CD4-positive, alpha-beta T cell treated with Interleukin-15 for 1 hour (primary cell): Measurements from ENCODE around the gene PRKN.
"Not testable (repeated sequence)": the region's sequence is repeated elsewhere in the genome, so short reads cannot be mapped to it uniquely, and the experiment has no call there.

Experiments
- DNase-seq: peaks from one replicate; pipeline ENCODE4 v3.0.0-alpha.2; 2020

Gene PRKN

DNA sequence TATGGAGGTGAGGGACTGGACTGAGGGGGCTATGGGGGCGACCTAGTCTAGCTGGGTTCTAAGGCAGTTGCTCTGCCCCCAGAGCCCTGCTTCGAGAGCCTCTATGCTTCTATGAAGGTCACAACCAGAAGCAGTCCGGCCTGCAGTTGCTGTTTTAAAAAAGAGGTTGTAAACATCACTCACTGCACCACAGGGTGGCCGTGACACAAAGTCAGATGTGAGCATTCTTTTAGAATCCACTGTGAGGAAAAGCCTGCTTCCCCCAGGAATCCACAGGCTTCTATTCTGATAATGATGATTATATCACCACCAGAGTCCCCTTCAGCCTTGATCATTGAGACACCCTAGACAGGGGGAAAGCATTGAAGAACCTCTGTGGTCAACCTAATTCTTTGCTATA, 1224.0 kb downstream of the PRKN start:
- no peak for DNase-seq

DNA sequence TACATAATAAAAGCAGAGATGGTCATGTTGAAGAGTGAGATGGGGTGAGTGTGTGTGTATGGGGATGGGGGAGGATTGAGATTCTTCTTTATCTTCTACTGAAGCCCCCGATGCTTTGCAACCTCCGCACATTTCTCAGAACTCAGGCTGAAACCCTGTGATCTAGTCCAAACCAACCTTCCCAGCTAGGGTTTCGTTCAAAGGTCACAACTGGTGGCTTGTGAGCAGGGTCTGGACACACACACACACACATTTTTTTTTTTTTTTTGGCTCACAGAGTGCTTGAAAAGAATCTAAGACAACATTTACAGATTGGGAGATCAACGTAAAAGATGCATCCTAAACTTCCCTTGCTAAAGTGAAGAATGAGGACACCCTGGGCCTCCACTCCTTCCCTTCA, 1228.7 kb downstream of the PRKN start:
- no peak for DNase-seq

DNA sequence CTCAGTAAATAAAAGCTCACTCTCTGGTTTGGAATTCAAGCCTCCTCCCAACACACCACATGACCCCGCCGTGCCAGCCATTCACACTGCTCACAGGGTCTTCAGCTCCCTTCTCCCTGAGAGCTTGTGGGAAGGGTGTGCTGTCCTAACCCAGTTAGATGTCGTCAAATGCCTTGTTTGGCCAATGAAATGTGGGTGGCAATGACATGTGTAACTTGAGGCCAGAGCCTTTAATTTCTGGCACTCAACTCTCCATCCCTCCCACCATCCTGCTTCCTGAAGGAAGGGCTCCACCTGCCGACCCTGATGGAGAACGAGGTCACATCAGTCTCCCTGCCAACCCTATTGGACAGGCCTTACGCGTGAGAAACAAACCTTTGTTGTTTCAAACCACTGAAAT, 1229.2 kb downstream of the PRKN start:
- DNase-seq = no peak

DNA sequence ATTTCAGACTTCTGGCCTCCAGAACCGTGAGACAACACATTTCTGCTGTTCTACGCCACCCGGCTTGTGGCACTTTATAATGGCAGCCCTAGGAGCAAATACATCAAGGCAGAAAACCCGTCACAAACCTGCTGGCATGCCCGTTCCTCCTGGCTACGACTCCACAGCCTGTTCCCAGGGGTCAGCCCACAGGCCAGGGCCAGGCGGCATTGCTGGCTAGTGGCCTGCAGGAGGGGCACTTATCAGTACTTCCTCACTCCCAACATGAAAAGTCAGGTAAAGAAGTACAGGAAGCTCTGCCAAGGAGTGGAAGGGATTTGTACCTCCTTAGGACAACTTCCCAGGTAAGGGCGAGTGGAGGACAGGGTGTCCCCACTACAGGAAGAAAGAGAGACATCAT, 1230.6 kb downstream of the PRKN start:
- DNase-seq = no peak

DNA sequence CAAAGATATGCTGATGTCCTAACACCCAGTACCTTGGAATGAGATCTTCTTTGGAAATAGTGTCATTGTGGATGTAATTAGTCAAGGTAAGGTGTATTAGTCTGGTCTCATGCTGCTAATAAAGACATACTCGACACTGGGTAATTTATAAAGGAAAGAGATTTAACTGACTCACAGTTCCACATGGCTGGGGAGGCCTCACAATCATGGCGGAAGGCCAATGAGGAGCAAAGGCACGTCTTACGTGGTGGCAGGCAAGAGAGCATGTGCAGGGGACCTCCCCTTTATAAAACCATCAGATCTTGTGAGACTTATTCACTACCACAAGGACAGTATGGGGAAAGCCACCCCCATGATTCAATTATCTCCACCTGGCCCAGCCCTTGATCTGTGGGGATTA, 1231.3 kb downstream of the PRKN start:
- DNase-seq = not testable (repeated sequence)

DNA sequence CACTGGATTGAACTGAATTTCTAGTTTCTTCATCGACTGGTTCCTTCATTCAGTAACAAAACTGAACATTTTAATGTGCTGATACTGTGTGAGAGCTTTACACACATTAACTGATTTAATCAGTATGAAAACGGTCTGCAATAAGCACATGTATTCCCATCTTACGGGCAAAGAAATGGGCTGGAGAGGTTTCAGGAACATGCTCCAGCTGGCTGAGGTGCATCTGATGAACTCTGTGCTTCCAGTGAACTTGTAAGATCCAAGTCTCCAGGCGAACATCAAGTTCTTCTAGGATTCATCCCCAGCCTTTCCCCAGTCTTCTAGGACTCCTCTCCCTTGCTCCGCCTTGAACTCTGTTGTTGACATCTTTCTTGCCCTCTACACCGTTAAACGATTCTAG, 1233.0 kb downstream of the PRKN start:
- no peak for DNase-seq

DNA sequence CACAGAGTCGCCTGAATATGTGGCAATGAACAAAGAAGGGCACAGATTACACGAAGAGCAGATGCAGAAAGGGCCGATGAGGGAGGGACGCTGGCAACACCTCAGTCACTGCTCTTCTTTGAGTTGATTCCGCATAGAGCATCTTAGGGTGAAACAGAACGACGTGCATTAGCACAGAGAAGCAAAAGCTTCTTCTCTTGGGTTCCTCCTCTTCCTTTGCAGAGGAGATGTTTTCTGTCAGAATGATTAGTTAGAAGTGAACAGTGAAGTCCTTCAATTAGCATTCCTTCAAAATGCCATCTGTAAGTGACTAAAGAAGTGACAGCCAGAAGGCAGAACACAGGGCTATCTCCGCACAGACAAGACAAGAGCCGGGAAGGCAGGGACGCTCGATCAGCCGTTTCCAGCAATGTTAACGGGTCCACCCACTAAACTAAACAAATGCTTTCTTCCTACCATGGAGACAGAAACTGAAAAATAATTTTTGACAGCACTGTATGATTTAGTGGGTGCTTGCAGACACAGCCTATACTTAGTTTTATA, 1233.9 kb downstream of the PRKN start:
- DNase-seq = no peak

DNA sequence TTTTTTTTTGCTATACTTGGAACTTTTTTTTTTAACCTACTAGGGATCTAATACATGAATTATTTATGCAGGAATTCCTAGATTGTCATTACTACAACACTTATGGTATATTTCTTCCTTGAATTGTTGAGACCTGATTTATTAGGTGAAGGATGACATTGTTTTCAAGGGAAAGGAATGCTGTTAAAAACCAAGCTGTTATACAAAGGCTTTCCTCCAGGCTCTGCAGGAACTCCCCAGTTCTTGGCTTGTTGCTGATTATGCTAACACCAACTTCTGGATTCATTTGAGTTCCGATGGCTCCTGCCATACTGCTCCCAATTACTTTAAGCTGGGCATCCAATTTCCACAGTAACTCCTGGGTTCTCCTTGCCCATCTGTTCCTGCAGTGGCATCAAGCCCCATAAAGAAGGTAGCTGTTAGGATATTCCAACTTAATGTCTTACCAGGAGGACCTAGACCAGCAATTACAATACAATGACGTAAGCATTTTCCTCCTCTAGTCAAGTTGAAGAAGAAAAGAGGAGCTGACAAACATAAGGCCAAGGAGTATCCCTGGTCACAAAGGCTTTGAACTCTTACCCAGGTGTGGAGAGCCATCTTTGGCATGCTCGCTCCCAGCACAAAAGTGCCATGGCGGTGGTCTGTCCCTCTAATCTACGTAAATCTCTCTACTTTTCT, 1237.8 kb downstream of the PRKN start:
- no peak for DNase-seq

DNA sequence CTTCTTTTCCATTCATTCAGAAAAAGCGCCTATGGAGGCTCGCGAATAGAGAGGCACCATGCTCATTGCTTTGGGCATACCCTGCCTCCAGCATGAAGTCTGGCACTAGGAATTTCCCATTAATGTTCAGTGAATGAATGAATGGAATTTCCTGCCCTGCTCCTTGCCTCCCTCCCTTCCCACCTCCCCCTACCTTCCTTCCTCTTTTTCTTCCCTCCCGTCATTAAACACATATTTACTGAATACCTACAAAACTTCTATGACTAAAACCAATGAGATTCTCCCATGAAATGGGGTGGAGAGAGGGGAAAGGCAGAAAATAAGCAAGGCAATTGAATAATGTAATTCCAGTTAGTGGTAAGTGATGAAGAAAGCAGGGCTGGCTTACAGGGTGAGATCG, 1239.9 kb downstream of the PRKN start:
- DNase-seq = no peak

DNA sequence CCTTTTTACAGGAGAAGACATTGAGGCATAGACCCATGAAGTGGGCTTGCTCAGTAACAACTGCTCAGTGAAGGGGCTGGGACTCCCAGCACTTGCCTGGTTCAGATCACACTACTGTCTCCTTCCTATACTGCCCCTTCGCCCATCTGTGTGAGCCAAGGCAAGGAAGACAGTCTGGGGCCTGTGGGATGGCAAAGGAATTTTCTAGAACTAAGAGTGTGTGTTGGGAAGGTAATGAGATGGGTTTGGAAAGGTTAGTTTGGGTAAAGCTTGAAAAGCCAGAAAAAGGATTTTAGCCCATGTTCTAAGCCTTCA, 1240.4 kb downstream of the PRKN start:
- DNase-seq = no peak

DNA sequence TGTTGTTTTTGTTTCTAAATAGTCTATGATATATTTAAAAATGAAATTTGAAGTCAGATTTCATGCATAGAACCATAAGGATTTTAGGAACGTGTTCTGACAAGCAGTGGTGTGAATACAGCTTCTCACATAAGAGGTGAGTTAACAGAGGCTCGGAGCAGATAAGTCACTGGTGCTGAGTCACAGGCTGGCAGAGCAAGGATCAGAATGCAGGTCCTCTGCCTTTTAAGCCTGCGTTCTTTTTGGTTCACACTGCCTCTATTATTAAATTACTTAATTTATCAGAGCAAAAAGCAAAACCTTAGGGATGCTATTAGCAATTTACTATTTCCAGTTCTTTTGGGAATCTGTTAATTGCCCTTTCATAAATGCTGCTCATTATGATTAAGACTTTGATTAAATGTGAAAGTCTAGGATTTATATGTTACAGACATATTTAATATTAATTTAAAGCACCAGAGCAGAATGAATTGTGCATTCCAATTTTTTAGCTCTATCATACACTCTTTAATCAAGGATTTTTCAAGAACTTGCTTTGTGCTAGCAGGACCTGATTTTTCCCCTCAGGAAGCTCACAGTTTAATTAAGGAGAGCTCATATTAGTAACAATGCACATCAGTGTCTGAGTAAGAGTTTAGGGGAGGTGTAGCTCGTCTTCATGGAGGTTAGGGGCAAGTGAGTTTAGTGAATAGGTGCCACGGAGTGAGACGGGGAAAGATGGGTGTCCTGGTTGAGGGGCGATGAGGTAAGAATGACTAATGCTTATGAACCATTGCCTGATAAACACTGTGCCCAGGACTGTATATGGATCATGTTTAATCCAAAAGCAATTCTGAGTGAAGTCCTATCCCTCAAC, 1241.0 kb downstream of the PRKN start:
- no peak for DNase-seq

DNA sequence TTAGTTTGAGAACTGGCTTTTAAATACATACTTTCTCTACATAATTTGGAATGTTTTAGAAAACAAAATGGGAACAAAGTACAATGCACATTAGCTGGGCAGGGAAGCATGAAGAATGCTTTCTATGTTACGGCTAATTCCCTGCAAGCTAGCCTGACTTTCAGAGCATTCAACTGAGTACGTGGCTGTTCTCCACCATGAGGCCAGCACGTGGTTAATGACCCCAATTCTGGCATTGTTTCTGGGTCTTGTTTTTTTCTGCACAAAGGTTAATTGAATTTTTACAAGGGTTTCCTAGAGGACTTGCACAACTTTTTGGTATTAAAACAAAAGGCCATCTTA, 1245.1 kb downstream of the PRKN start:
- DNase-seq = no peak

DNA sequence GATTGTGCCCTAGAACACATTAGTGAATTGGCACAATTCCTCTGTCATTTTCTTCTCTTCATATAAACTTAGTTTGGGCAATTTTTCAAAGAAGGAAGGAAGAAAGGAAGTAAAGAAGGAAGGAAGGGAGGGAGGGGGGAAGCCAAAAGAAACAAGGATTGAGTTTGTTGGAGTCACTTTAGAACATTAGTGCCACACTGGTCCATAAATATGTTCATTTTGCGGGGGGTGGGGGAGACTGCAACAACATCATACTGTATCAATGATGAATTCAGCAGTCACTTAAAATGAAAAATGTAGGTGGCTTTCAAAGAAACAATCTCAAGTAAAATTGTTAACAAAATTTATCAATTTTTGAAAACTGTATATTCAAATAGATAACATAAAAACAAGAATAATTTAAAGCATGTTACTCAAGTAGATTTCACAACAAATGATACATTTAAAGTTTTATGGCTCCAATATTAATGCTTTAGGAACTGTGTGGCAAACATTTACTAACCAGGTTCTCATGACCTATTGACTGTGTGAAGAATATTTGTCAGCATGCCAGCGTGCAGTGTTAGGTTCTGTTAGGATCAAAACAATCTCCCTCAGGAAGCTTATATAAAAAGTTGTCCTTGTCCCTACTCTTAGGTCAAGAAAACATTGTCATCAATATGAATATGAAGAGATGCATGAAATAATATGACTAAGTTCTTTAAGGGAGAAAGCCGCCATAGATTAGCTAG, 1245.6 kb downstream of the PRKN start:
- DNase-seq = no peak

DNA sequence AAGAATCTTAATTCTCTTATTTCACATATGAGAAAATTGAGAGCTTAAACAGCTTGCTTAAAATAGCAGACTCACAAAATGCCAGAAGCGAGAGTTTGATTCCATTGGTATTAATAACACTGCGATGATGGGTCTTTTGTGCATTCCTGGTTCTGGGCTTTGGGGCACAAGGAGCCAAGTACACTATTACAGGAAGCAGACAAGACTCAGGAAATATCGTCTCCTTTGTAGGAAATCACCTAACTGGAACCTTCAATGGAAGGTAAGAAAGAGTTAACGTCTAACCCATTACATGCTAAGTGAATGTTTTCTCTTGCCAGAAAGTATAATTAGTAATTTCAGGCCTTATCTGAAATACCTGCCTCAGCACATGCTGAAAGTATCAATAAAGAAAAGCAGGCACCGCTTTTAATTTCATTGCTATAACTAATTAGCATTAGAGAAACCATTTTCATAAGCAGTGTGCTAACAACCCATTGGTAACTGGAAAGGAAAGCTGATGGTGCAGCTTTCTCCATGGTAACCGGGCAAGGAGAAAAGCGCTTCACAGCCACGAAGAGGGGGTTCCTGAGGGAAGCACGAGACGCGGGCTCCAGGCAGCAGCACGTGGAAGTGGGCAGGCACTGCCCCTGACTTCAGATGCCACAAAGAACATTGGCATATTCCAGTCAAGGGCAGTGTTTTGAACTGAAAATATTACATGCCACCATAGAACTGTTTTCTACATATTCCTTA, 1247.0 kb downstream of the PRKN start:
- no peak for DNase-seq

DNA sequence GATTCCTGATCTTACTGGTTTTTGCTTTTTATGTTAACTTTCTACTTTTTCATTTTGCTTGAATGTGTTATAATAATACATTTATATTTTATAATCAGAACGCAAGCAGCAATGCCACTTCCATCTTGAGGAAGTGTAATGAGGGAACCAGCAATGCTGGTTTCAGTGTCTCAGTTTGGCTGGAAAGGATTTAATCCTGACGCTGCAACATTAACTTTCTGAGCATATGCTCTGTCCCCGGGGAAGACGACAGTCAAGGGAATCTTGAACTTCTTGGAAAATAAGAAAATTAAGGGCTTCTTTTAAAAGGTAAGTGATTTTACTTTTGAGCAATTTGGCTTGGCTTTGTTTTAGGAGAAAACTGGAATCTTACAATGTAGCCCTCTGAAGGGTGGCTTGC, 1248.2 kb downstream of the PRKN start:
- no peak for DNase-seq

DNA sequence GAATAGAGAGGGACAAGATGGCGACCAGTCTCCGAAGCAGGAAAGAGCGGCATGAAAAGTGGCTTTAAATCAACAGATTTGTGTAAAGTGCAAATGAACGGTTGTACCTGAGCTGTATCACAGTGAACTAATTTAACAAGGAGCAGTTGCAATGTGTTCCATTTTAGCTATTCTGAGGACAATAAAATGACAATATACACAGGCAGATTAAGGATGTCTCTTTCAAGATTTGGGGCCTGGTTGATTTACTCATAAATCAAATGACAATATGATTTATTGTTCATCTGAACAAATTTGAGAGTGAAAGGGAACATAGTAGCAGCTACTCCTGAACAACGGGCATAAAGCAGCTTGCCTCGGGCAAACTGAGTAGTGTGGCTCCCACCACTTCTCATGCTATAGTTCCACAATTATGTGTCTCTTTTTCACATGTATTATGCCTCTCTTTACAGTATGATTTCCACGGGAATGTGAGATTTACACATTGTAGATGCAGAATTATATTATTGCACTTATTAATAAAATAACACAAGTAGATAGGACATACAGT, 1249.6 kb downstream of the PRKN start:
- DNase-seq = no peak

DNA sequence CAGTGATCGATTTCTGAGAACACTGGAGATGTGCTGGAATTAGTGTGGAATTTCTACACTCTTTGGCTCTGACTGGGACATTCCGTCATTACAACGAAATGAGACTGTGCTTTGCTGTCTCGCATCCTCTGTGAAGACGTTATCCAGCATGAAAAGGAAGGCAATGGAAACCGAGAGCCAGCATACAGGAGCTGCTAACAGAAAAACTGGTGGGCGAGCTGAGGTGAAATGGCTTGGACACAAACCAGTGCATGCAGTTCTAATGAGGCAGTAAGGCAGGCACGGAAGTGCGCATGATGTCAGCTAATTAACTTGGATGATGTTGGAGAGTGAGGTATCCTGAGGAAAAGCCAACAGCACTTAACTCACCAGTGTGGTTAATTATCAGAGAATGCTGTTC, 1250.9 kb downstream of the PRKN start:
- no peak for DNase-seq

DNA sequence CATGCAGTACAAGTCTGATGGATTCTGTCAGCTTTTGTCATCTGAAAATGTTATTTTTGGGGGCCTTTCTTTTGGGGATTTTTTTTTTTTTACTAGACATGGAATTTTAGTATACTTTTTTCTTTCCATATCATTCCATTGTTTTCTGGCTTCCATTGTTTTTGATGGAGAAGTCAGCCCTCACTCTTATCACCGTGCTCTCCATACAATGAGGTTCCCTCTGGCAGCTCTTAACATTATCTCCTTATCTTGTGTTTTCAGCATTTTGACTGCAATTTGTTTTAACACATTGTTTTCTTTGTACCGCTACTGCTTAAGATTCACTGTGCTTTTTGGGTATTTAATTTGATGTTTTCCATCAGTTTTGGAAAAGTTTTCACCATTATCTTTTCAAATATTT, 1262.2 kb downstream of the PRKN start:
- DNase-seq = no peak

DNA sequence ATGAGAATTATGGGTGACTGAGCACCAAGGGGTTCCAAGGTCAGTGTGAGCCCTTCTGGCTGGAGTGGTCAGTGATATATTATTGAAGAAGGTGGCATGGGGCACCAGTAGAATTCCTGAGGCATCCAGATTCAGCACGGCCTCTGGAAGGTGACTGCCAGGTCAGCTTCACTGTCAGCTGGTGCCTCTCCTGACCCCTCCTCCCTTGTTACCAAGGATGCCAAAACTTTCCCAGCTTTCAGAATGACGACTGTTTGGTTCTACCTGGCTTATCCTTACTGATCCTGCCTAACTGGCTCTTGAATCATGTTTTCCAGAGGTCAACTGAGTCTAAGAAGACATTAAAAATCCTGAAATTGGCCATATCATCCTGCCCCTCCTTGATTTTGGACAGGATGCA, 1264.5 kb downstream of the PRKN start:
- no peak for DNase-seq

DNA sequence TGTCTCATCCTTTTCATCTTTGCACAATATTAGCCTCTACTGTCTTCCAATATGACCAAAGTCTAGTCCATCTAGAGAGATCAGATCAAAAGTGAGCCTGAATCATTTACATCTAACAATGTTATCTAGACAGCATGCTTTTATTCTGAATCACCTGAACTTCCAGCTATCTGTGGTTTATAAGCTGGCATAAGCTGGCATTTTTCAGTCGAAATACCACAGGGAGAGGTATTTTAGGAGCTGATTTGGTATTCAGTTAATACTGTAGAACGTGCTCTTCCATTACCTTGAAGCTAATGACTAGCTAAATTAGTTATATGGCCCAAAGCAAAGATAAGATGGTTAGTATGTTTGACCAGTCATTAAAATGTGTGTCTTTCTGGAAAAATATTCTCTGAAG, 1265.4 kb downstream of the PRKN start:
- no peak for DNase-seq

DNA sequence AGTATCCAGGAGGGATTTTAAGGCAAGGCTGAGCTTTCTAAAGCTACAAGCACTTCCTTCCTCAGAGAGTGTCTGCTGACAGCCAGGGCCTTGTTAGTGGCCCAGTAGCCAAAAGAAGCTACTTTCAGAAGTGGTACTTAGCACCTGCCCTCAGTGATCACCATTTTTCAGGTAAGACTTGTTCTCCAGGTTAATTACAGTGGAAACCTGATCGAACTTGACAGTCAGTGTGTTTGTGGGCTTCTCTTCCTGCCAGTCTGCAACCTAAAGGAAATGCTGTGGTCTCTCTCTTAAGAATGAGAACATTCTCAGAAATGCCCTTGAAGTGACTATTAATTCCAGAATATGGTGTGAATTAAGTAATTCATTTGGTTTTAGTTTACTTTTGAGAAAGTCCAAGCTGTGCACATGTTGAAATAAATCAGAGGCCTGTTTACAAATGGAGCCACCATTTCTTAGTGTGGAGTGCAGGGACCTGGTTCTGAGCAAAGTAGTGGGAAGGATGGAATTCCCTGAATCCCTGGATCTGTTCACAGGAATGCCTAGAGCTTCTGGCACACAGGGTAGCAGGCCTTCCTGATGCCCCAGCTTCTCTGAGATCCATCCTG, 1268.5 kb downstream of the PRKN start:
- no peak for DNase-seq

DNA sequence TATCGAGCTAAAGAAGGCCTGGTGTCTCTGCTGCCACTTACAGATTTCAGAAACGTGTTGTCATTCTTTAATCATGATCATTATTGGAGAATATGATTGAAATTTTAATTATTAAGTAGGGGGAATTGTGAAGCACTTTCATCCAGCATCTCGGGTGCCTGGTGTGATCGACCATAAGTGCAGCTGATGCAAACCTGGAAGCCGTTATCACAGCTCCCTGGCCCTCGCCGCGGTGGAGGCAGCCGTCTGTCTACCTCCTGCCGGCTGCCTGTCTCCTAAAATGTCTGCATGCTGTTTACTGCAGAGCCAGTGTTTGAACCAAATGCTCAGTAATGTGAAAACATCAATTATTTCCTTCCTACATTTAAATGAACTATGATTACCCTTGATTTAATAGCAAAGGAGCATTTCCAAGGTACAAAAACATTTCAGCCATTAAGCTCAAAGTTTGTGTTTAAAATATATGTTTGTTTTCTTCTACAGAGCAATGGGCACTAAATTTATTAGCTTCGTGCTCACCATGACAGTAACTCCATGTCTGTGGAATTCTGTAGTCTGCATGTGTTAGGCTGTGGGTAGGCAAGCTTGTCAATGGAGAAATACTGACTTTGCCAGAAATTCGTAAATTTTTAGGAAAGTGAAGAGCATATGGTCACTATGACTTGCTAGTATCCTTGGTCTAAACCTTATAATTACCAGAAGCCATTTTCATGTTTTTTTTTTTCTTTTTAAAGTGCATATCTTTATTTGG, 1269.2 kb downstream of the PRKN start:
- DNase-seq = no peak
